Measurements from ENCODE around the gene ADORA1. TPM values are rescaled to one million over a fixed set of nuclear protein-coding genes. Genes with fewer than 3 reads are reported as not detected.

Gene ADORA1
- total and polyA plus RNA-seq, 10 of the 15 experiments (the other 5 are each of a cell fraction or from before 2014, with no cell fraction given): not detected

- no peak for TF ChIP-seq MYC (IDR thresholded peaks at IDR 0.05; ENCODE audit: insufficient read depth, insufficient read length, insufficient replicate concordance, low read length, severe bottlenecking)
- no peak for TF ChIP-seq MEF2A (IDR thresholded peaks at IDR 0.05; ENCODE audit: insufficient read depth, low read depth, low read length)
- no peak for TF ChIP-seq BCL3 (IDR thresholded peaks at IDR 0.05; ENCODE audit: borderline replicate concordance, insufficient read depth, low read depth, low read length, poor library complexity, severe bottlenecking)
- TF ChIP-seq IRF4 (IDR thresholded peaks at IDR 0.05; ENCODE audit: low read depth, low read length): no peak
- no peak for TF ChIP-seq ZBTB11 (CRISPR knock-in tag; IDR thresholded peaks at IDR 0.05)
- TF ChIP-seq BHLHE40 (IDR thresholded peaks at IDR 0.05; ENCODE audit: borderline replicate concordance in 1 of 2, low read depth in 2 of 2, low read length in 1 of 2): no peak
These were observed 71.5 kb downstream of the ADORA1 start (continued) for GRCh38 chr1:203199002-203199401.

- ATAC-seq (no peak), FAIRE-seq (no peak), DNase-seq (ENCODE audit: low read depth, low spot score) (no peak)
- no peak overlapping the region for H3K9ac ChIP-seq (ENCODE audit: control insufficient read depth, insufficient read depth, low read length)
- H3K4me2 ChIP-seq (ENCODE audit: control insufficient read depth, insufficient read depth): no peak overlapping the region
- H3K4me3 ChIP-seq: no peak overlapping the region
- H3K36me3 ChIP-seq (ENCODE audit: control insufficient read depth in 2 of 2, insufficient read depth in 2 of 2, low read length in 1 of 2): no peaks in the 10 kb centered on the region
- H3K27me3 ChIP-seq (replicated peaks in 1 of 2; ENCODE audit: control insufficient read depth in 2 of 2, insufficient read depth in 2 of 2, low read length in 1 of 2): peaks cover 0 to 5% of the 10 kb centered on the region in 2 experiments; a peak in 2 of 4 replicates
- RAD21 ChIA-PET (ENCODE audit: unreplicated experiment): no interaction called here
- H3K79me2 ChIP-seq (ENCODE audit: control insufficient read depth, insufficient read depth, low read length): no peaks in the 10 kb centered on the region
- in situ Hi-C loops (cut with MboI) (no loop called here), intact Hi-C loops (cut with micrococcal nuclease; ENCODE audit: unreplicated experiment) (no loop called here)
- no peaks in the 10 kb centered on the region; the same call in 1 of the 2 replicates for H4K20me1 ChIP-seq (ENCODE audit: control insufficient read depth, insufficient read depth)
- CTCF ChIA-PET: interaction anchor here (1.0 to 1.9 kb wide), 6 partner anchors 17 to 205 kb away, joined by 3 to 13 read pairs (median 4); no protein-coding TSS in a partner anchor
- SMC1A ChIA-PET (ENCODE audit: uncharacterized antibody, unreplicated experiment): interaction anchor here (1.1 kb wide), 1 partner anchor 19 kb away, joined by 3 read pairs; no protein-coding TSS in a partner anchor
- H3K27ac ChIP-seq (ENCODE audit: control insufficient read depth, insufficient read depth): no peak overlapping the region
- TF ChIP-seq SIN3A (IDR thresholded peaks at IDR 0.05; ENCODE audit: low read depth, low read length) (no peak), NR2C2 (IDR thresholded peaks at IDR 0.05; ENCODE audit: borderline replicate concordance, control insufficient read depth, insufficient read length, low read depth) (no peak), CHD4 (IDR thresholded peaks at IDR 0.05) (no peak), ATF3 (IDR thresholded peaks at IDR 0.05; ENCODE audit: borderline replicate concordance, extremely low read depth, low read depth, low read length) (no peak), MYC (IDR thresholded peaks at IDR 0.05; ENCODE audit: insufficient read depth, insufficient read length, insufficient replicate concordance, low read length, severe bottlenecking) (no peak), CREM (IDR thresholded peaks at IDR 0.05; ENCODE audit: low read depth) (no peak)
- no TSS peak for BruUV-seq (replicated peaks)
- H2AFZ ChIP-seq (ENCODE audit: control insufficient read depth, low read depth, low read length): no peak overlapping the region
- no peaks in the 10 kb centered on the region for H3K9me3 ChIP-seq (replicated peaks; ENCODE audit: control insufficient read depth, insufficient read depth, low read length)
- WGBS (ENCODE audit: insufficient coverage, insufficient replicate concordance, low lambda C conversion rate, missing lambda C conversion rate): 38% methylated on average over 6 of the region's 6 CpGs
- POLR2A ChIA-PET: no interaction called here
- H3K4me1 ChIP-seq (ENCODE audit: control insufficient read depth, insufficient read depth, low read length): no peaks in the 10 kb centered on the region
These were observed 71.9 kb downstream of the ADORA1 start for GRCh38 chr1:203199481-203199815.

Data from GM12878 (cell line).